GM18519 (cell line): Measurements from ENCODE around the gene COPE.
"Not testable (repeated sequence)": the region's sequence is repeated elsewhere in the genome, so short reads cannot be mapped to it uniquely, and the experiment has no call there.

Experiments used
- ATAC-seq: cut with Tn5 transposase; IDR thresholded peaks from one replicate; pipeline ENCODE4 v1.9.1; 2021; ENCODE audit warnings: mild to moderate bottlenecking, moderate library complexity; ENCODE audit not compliant: unreplicated experiment, low FRiP score

Gene COPE

DNA sequence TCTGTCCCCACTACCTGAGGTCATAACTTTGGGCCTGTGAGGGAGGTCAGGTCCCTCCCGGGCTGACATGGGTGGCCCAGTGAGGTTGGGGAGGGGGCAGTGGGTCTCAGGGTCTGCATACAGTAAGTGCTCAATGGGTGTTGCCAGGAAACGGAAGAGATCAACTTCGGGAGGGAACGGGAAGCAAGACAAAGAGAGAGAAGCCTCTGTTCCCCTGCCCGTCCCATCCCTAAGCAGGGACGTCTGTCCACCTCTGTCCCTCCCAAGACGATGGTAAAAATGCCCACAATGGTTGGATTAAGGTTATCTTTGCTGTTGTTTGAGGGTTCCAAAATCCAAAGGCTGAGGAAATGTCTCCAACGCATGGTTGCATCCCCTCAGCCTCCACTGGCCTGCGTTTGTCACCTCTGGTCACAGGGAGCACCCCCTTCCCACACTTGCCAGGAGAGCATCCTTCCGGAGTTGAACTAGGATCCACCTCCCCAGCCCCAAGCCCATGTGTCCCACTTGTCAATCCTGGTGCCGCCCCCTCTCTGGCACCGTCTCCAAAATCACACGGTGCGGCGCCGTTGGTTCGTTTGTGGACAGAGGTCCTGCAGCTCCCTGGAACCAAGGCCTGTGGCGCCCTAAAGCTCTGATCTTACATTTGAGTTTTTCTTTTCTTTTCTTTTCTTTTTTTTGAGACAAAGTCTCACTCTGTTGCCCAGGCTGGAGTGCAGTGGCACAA, 22.6 kb upstream of the COPE start:
- no peak for ATAC-seq

DNA sequence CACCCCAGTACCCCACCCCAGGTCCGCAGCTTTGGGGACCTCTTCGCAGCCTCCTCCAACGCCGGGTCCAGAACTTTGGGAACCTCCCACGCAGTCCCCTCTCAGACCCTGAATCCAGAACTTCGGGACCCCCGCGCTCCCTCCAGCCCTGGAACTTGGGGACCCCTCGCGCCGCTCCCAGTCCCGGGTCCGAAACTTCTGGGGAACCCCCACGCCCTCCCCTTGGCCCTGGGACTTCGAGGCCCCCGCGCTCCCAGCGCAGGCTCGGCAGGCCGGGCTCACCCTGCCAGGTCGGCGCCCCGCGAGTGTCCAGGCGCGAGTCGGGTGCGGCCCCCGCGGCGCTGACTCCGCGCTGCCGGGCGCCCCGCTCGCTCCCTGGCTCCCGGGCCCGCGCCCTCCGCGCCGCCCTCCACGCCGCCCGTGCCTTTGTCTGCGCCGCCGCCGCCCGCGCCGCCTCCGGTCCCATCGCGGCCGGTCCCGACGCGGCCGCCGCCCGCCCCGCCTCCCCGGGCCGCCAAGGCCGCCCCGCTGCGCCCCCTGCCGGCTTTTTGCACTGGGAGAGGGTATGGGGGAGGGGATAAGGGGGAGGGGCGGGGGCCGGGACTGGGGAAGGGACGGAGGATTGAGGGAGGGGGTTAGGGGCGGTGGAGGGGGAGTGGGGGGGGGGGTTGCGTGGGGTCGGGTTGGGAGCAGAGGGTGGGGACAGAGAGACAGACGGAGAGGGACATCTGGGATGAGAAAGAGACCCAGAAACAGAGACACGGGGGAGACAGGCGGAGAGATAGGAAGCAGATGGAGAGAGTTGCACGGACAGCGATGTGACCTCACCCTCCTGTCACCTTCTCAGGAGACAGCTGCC, 21.8 kb upstream of the COPE start, which contains the start of gene HOMER3:
Gene HOMER3, minus strand, starts transcription at position 449 of the 859 bp plus-strand sequence. CDS start 2,235 bp downstream, outside the sequence.
- no peak for ATAC-seq

DNA sequence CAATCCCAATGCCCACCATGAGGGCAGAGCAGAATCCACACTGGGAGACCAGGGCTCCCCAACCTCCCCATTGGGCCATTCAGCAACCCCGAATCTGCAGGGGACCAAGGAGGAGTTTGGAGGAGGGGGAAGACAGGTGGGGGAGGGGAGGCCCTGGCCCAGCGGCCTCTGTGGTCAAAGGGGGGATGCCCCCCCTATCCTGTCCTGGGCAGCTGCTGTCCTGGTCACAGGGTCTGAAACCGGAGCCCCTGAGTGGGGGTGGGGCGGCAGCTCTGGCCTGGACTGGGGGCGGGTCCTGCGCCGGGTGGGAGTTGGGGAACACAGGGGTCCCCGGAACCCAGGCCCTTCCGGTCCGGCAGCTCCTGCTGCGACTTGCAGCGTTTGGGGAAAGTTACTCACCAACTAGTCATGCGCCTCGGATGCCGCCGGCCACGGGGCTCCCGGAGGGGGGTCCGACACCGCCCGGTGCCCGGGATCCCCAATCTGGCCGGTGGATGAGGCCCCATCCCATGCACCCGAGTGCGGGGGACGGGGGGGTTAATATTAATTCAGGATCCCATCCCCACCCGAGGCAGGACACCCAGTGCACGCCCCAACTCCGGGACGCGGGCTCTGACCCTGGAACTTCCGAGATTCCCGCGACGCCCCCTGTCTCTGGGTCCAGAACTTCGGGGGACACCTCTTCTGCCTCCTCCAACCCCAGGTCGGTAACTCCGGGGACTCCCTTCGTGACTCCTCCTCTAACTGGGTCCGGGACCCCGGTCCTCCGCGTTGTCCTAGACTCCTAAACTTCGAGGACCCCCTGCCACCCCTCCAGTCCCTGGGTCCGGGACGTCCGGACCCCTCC, 21.0 kb upstream of the COPE start:
- ATAC-seq, result no peak

DNA sequence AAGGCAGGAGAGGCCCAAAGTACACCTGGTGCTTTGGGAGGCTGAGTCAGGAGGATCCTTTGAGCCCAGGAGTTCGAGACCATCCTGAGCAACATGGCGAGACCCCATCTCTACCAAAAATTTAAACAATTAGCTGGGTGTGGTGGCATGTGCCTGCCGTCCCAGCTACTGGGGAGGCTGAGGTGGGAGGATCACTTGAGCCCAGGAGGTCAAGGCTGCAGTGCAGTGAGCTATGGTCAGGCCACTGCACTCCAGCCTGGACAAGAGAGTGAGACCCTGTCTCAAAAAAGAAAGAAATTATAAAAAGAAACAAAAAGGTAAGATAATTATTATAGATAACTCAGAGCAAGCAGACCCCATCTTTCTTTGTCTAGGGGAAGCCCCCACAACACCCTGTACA, 20.0 kb upstream of the COPE start:
- no peak for ATAC-seq

DNA sequence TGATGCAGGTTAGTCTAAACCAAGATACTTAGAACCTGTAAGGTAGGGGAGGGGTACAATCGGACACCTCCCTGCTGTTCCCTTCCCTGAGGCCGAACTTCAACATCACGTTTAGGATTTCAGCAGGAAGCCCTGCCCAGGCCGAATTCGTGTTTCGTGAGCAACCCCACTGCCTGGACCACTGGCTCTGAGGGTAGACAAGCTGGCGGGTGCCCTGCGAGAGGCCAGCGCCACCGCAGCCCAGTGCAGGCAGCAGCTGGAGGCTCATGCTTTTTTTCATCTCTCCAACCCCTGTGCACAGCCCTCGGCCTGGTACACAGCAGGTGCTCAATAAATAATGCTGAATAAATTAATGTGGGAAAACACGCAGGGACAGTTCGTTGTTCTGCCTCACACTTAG, 14.1 kb upstream of the COPE start:
- no peak for ATAC-seq

DNA sequence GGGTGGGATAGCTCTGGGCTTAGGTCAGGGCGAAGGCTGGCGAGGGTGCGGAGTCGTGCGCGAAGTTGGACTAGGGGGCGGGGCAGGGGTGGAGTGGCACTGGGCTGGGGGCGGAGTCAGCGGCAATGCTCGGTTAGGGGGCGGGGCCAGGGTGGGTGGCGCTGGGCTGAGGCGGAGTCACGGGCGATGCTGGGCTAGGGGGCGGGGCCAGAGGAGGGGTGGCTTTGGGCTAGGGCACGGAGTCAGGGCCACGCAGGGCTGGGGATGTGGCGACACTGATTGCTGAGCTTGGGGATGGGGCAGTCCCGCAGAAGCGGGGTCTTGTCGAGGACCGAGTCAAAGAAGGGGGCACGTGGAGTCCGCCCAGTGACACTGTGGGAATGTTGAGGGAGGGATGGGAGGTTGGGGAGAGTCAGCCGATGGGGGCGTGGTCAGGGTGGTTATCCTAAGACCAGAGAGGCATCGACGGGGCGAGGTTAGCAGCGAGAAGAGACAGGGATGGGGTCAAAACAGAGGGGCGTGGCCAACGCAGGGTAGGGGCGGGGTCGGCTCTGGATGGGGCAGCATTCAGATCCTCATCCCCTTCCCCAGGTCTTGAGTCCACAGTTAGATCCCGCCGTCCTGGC, 13.1 kb upstream of the COPE start:
- ATAC-seq, result no peak

DNA sequence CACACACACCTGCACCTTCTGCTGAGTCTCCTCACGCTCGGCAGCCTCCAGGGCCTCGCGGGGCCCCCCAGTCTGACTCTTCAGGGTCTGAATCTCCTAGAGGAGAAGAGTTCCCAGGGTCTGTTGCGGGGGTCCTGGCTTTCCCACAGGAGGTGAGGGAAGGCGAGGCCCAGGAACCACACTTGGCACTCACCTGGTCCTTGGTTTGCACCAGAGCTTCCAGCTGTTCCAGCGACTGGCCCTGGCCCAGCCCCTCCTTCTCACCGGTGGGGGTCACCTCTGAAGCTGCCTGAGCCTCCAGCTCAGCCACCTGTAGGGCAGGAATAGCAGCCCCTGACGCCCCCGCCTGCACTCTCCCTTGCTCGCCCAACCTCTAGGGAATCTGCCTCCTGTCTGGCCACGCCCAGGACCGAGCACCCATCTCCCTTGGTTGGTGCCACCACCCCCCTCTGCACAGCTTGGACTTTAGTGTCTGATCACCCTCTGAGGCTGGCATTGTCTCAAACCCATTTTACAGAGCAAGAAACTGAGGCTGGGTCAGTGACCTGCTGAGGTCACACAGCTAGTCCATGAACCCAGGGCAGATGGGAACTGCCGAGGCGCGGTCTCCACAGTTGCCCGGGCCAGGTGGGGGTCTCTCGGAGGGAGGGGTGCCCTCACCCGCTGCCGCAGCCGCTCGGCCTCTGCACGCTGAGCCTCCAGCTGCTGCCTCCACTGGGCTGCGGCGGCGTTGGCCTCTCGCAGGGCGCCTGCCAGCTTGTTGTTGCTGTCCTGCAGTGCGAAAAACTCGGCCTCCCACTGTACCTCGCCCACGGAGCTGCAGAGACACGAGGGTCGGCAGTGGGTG, 12.4 kb upstream of the COPE start:
- no peak for ATAC-seq

GRCh38 chr19:18929311-18929710, 10.1 kb upstream of the COPE start:
- ATAC-seq, result no peak

DNA sequence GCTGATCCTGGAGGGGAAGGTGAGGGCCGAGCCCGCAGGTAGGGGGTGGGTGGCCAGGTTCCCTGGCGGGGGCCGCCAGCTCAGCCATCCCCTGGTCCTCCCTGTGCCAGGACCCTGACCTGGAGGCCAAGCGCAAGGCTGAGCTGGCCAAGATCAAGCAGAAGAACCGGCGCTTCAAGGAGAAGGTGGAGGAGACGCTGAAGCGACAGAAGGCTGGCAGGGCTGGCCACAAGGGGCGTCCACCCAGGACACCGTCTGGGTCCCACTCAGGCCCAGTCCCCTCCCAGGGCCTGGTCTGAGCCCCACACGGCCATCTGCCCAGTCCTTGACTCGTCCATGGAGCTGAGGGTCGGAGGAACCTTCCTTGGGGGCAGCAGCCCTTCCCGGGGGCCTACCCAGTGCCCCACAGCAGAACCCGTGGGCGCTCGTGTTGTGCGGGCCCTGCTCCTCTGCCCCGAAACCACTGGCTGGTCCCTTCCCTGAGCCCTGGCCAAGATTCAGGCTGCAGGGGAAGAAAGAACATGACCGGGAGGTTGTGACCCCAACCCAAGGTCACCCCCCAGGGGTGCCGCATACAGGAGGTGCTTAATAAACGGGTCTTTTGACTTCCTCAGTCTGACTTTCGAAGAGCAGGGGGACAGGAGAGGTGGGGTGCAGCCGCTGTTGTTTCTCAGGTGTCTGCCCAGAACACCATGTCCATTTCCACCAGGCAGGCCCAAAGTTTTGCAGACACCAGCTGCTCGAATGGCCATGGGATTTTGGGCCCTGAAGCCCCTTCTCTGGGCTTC, 9.0 kb upstream of the COPE start:
- ATAC-seq, result no peak

- no peak for ATAC-seq
Observed at GRCh38 chr19:18924684-18925213, 5.6 kb upstream of the COPE start.

DNA sequence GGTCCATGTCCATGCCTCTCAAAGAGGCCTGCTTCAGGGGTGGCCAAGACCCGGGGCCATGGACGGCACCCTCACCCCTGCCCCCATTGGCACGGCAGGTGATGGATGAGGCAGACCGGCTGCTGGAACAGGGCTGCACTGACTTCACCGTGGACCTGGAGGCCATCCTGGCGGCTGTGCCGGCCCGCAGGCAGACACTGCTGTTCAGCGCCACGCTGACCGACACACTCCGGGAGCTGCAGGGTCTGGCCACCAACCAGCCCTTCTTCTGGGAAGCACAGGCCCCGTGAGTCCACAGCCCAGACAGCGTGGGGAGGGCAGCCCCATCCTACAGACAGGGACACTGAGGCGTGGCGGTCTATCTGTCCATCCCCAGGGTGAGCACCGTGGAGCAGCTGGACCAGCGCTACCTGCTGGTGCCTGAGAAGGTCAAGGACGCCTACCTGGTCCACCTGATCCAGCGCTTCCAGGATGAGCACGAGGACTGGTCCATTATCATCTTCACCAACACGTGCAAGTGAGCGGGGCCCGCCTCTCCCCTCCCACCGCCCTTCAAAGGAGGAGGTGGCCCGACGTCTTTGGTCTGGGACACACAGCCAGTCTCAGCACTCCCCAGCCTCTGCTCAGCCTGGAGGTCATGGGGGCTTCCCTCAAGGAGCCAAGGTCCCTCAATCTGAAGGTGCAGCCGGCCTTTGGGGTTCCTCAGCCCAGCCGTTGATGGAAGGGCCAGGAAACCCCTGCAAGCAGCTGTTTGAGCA, 3.2 kb upstream of the COPE start:
- no peak for ATAC-seq

DNA sequence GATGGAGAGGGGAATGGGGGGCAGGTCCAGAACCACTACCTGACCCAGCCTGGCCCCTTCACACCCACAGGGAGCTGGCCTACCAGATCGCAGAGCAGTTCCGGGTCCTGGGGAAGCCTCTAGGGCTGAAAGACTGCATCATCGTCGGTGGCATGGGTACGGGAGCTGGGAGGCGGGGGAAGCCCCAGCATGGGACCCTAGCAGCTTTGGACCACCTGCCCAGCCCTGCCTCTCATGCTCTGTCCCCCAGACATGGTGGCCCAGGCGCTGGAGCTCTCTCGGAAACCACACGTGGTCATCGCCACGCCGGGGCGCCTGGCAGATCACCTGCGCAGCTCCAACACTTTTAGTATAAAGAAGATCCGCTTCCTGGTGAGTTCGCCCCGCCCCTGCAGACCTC, 2.4 kb upstream of the COPE start:
- no peak for ATAC-seq

GRCh38 chr19:18920400-18920799, 1.2 kb upstream of the COPE start:
- no peak for ATAC-seq

- no peak for ATAC-seq
Observed at GRCh38 chr19:18919900-18920214, 670 bp upstream of the COPE start.

DNA sequence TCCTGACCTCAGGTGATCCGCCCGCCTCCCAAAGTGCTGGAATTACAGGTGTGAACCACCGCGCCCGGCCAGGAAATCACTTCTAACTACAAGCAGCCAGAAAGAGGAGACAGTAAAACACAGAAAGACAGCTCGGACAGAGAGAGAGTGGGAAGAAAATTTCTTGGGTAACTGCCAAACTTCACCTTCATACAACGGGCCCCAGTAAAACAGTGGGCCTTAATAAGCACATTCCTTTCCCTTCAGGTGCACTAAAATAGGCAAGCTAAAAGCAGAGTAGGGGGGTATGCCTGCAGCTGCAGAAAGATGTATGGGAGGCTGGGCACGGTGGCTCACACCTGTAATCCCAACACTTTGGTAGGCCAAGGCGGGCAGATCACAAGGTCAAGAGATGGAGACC, 1.6 kb downstream of the COPE start:
- not testable (repeated sequence) for ATAC-seq

GRCh38 chr19:18915639-18916038, 3.5 kb downstream of the COPE start:
- no peak for ATAC-seq

DNA sequence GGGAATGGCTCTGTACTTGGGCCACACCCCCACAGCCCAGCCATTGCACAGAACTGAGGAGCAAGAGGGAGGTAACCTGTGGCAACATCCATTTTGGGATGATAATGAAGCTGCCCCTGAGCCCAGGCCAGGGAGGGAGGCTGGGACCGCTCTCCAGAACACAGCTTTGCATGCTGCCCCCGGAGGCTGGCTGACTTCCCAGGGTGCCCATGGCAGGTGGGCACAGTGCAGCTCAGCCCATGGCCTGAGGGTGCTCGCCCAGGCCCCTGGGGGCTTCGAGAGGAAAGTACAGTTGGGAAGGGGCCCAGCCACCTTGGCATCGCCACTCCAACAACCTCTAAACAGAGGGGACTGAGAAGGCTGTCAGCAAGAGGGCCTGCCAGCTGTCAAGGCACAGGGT, 5.7 kb downstream of the COPE start:
- ATAC-seq, result no peak

- no peak for ATAC-seq
Observed at GRCh38 chr19:18912933-18913332, 6.3 kb downstream of the COPE start.
